K562 (cell line): ENCODE results near the gene PNPLA7. TPM values are rescaled to one million over a fixed set of nuclear protein-coding genes. Genes with fewer than 3 reads are reported as not detected.

Experiments used
- ATAC-seq: fragments of 200-7000 bp; cut with Tn5 transposase; 3 replicates; pipeline ENCODE4 v1.9.1; 2020; ENCODE audit warnings: moderate library complexity
- BruUV-seq: library from RNA; stranded (reverse); fragments of 400-500 nt; replicated peaks from 2 replicates; lab custom pipeline; 2021; lab: Mats Ljungman, UMichigan
- CTCF ChIA-PET: fragments of 300-600 bp; formaldehyde crosslinking; extraction: SDS; loops from one replicate; lab custom pipeline; 2021; ENCODE audit warnings: low intra/inter-chr PET ratio; lab: Yijun Ruan, JAX
- POLR2A ChIA-PET: fragments of 300-600, 350-650 bp; sonication (Branson Sonifier 250); formaldehyde crosslinking; extraction: SDS; loops from one replicate; lab custom pipeline; 2021; ENCODE audit warnings: antibody characterized with exemption, inconsistent platforms; lab: Yijun Ruan, JAX
- DNase-seq, 4 experiments: peaks; one replicate each; pipeline versions ENCODE4 v3.0.0 to v3.0.0-alpha.2; 2011 to 2018; ENCODE audit warnings: low spot score in 3 of 4, mixed read lengths in 3 of 4; ENCODE audit errors: extremely low read depth in 1 of 4
- FAIRE-seq: peaks from 2 replicates; lab custom pipeline; 2011; peaks lifted over from hg19 to GRCh38; lab: Jason Lieb, UNC
- H2AFZ ChIP-seq: 2 replicates; pipeline ENCODE4 v1.6.0; 2011; ENCODE audit warnings: low read depth, low read length, control low read depth, inconsistent platforms
- H3K27ac ChIP-seq: fragments of 200-600 bp; 3 replicates; pipeline ENCODE4 v1.8.0; 2011; ENCODE audit warnings: low read depth, mild to moderate bottlenecking, control low read depth, inconsistent platforms, low read length, moderate library complexity, mixed read lengths; ENCODE audit errors: extremely low read depth
- H3K27me3 ChIP-seq, 2 experiments: fragments of 300-600 bp in 1 of 2; 2 replicates in 1 of 2; 3 replicates in 1 of 2; pipeline versions ENCODE4 v1.6.0 to v1.8.0; 2011; ENCODE audit warnings: inconsistent platforms in 2 of 2, low read length in 2 of 2, mild to moderate bottlenecking in 1 of 2, mixed read lengths in 1 of 2, moderate library complexity in 1 of 2; ENCODE audit not compliant: control insufficient read depth in 2 of 2, insufficient read depth in 2 of 2
- H3K36me3 ChIP-seq: fragments of 300-600 bp; 3 replicates; pipeline ENCODE4 v1.8.0; 2011; ENCODE audit warnings: mild to moderate bottlenecking, low read length, inconsistent platforms; ENCODE audit not compliant: control insufficient read depth, insufficient read depth
- H3K4me1 ChIP-seq, 2 experiments: fragments of 200-600 bp in 1 of 2; replicated peaks in 1 of 2; 2 replicates in 1 of 2; 3 replicates in 1 of 2; pipeline versions ENCODE4 v1.5.1 to v1.8.0; 2011; ENCODE audit warnings: inconsistent platforms in 2 of 2, low read length in 2 of 2, mild to moderate bottlenecking in 1 of 2, mixed read lengths in 1 of 2, moderate library complexity in 1 of 2; ENCODE audit not compliant: control insufficient read depth in 2 of 2, insufficient read depth in 2 of 2
- H3K4me2 ChIP-seq: 2 replicates; pipeline ENCODE4 v1.6.1; 2011; ENCODE audit warnings: low read length, control low read depth, inconsistent platforms, mixed read lengths; ENCODE audit not compliant: insufficient read depth
- H3K4me3 ChIP-seq: fragments of 200-600 bp; sonication (generic), shearing (Covaris generic); 2 replicates; pipeline ENCODE4 v1.5.1; 2016; ENCODE audit warnings: control low read depth, inconsistent platforms
- H3K79me2 ChIP-seq: fragments of 200-600 bp; 3 replicates; pipeline ENCODE4 v1.8.0; 2011; ENCODE audit warnings: low read length, inconsistent platforms; ENCODE audit not compliant: control insufficient read depth, insufficient read depth
- H3K9ac ChIP-seq, 2 experiments: 2 replicates each; pipeline versions ENCODE4 v1.6.0 to v1.6.1; 2011; ENCODE audit warnings: low read depth in 2 of 2, low read length in 2 of 2, control low read depth in 1 of 2, inconsistent platforms in 1 of 2, mild to moderate bottlenecking in 1 of 2, mixed read lengths in 1 of 2; ENCODE audit not compliant: insufficient read depth in 1 of 2
- H3K9me1 ChIP-seq: one replicate; pipeline ENCODE4 v1.6.0; 2011; ENCODE audit warnings: inconsistent platforms, mild to moderate bottlenecking, low read length, moderate library complexity; ENCODE audit not compliant: control insufficient read depth, insufficient read depth
- H3K9me3 ChIP-seq: replicated peaks from 2 replicates; pipeline ENCODE4 v1.5.1; 2011; ENCODE audit warnings: low read depth, low read length, inconsistent platforms; ENCODE audit not compliant: control insufficient read depth, insufficient read depth
- H4K20me1 ChIP-seq: replicated peaks from 2 replicates; pipeline ENCODE4 v1.6.1; 2011; ENCODE audit warnings: low read length, inconsistent platforms, mixed read lengths; ENCODE audit not compliant: control insufficient read depth, insufficient read depth
- ARNT ChIP-seq, 2 experiments: fragments of 450-650 bp; IDR thresholded peaks; 2 replicates each; pipeline ENCODE4 v1.6.1; 2016; ENCODE audit warnings: mild to moderate bottlenecking in 1 of 2
- CTBP1 ChIP-seq: fragments of 450-650 bp; IDR thresholded peaks from 2 replicates; pipeline ENCODE4 v1.6.1; 2016; ENCODE audit warnings: borderline replicate concordance
- DMBX1 ChIP-seq: fragments of 250-450 bp; sonication (Bioruptor Pico); IDR thresholded peaks from 2 replicates; pipeline ENCODE4 v1.8.0; 2022; ENCODE audit warnings: inconsistent platforms, mild to moderate bottlenecking, moderate library complexity, borderline replicate concordance
- MCM7 ChIP-seq, 2 experiments: fragments of 450-650 bp; IDR thresholded peaks; 2 replicates each; pipeline ENCODE4 v1.6.1; 2016 to 2018
- POLR2AphosphoS5 ChIP-seq: IDR thresholded peaks from 2 replicates; pipeline ENCODE4 v1.6.1; 2011; ENCODE audit warnings: mild to moderate bottlenecking, low read depth, low read length, moderate library complexity; ENCODE audit not compliant: control insufficient read depth, insufficient read depth
- POLR3G ChIP-seq: IDR thresholded peaks from 2 replicates; pipeline ENCODE4 v1.6.1; 2011; ENCODE audit not compliant: insufficient read length, insufficient replicate concordance; ENCODE audit errors: extremely low read depth
- SMAD1 ChIP-seq: fragments of 150-350 bp; IDR thresholded peaks from 2 replicates; pipeline ENCODE4 v1.6.1; 2014; ENCODE audit warnings: low read length, low read depth; ENCODE audit not compliant: partially characterized antibody
- SP1 ChIP-seq: sonication (generic); formaldehyde crosslinking; IDR thresholded peaks from 2 replicates; pipeline ENCODE4 v1.8.1; 2022; ENCODE audit warnings: mild to moderate bottlenecking, missing genetic modification reagents
- ZNF282 ChIP-seq: sonication (generic); formaldehyde crosslinking; IDR thresholded peaks from 2 replicates; pipeline ENCODE4 v1.8.1; 2023; ENCODE audit warnings: missing genetic modification reagents
- ZNF431 ChIP-seq: sonication (generic); formaldehyde crosslinking; IDR thresholded peaks from 2 replicates; pipeline ENCODE4 v1.8.0; 2022; ENCODE audit warnings: mild to moderate bottlenecking, missing genetic modification reagents
- ZNF584 ChIP-seq: fragments of 200-800 bp; sonication (Bioruptor generic); IDR thresholded peaks from 2 replicates; pipeline ENCODE4 v1.6.1; 2016; ENCODE audit warnings: low read depth, mild to moderate bottlenecking, missing genetic modification characterization, missing compliant biosample characterization
- ZSCAN32 ChIP-seq: fragments of 450-650 bp; formaldehyde crosslinking; IDR thresholded peaks from 2 replicates; pipeline ENCODE4 v1.4.0; 2020; ENCODE audit warnings: mild to moderate bottlenecking, moderate library complexity
- WGBS: fragments of 100-300 bp; shearing (Covaris generic); methylation state at CpG from one replicate; pipeline ENCODE4 v1.1.6; 2016; ENCODE audit warnings: low coverage, mixed read lengths; ENCODE audit not compliant: insufficient coverage; ENCODE audit errors: missing lambda C conversion rate; 5-methylcytosine and 5-hydroxymethylcytosine counted together
- in situ Hi-C: fragments of 300-500 bp; cut with MboI; formaldehyde crosslinking; loops from 4 replicates; pipeline ENCODE4 v1.15.0; 2018; ENCODE audit warnings: inconsistent platforms, mixed read lengths
- intact Hi-C: fragments of 100-400 bp; cut with micrococcal nuclease; formaldehyde crosslinking; loops from 2 replicates; pipeline ENCODE4 v1.14.2; 2022
- polyA plus RNA-seq, 8 experiments: library from polyadenylated mRNA; depleted of rRNA in 4 of 8; stranded (reverse) in 5 of 8; unstranded in 3 of 8; fragments of >200 nt; fragmentation: Nextera tagmentation in 2 of 8; fragmentation: Illumina TruSeq in 1 of 8; extraction: Ambion mirVana in 2 of 8; extraction: Trizol in 1 of 8; gene quantifications; 2 replicates each; pipeline versions ENCODE4 v1.2.1 to v1.2.3, GENCODE V29; 2011 to 2014; ENCODE audit warnings: inconsistent platforms in 1 of 8, missing spikeins in 1 of 8
- total RNA-seq, 7 experiments: library from RNA; depleted of rRNA in 6 of 7; stranded (reverse); fragments of >200 nt in 6 of 7; fragmentation: Illumina TruSeq in 2 of 7; extraction: Trizol in 2 of 7; gene quantifications; 2 replicates each; pipeline versions ENCODE4 v1.2.1 to v1.2.3, GENCODE V29; 2011 to 2021; ENCODE audit warnings: low replicate concordance in 1 of 7
- TF ChIP-seq, protein P1 (sequence below), 2 experiments: fragments of 450-650 bp in 1 of 2; sonication (generic) in 1 of 2; formaldehyde crosslinking; conservative IDR thresholded peaks; 2 replicates each; pipeline versions ENCODE4 v1.4.0 to v1.8.1; 2020 to 2022; ENCODE audit warnings: mild to moderate bottlenecking in 1 of 2, missing genetic modification reagents in 1 of 2

PNPLA7 gene
- total and polyA plus RNA-seq, 9 of the 15 experiments (the other 6 are each of a cell fraction or from before 2014, with no cell fraction given): 0.01 to 0.85 (median 0.19) TPM; not detected in 1

DNA sequence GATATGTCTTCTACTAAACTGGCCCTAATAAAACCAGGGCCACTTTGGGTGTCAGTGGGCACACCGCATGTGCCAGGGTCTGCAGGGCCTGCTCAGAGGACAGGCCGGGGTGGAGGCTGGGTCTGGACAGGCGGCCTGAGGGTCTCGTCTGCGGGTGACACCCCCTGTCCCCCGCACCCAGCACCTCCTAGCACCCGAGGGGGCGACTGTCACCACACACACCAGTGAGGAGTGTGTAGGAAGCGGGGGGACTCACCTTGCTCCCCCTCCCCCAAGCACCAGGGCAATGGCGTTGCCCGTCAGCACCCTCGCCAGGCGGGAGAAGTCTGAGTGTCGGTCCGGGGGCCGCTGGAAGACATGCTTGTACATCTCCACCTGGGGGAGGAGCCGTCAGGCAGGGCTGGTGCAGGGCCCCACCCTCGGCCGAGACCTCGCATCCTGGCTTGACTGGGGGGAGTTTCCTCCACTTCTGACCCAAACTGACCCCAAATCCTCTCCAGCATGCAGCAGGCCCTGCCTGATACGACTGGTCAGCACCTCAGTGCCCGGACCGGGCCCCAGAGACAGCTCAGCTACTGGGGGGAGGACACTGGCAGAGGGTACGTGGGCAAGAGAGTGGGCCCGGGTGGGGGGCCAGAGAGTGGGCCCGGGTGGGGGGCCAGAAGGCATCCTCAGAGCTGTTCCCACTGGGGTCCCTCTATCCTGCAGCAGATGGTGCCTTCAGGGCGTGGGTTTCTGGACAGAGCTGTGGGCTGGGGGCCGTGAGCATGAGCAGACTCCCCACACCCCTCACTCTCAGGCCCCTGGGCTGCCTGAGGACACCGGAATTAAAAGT, 72.2 kb downstream of the PNPLA7 start:
- no peaks in the 10 kb centered on the region for H3K79me2 ChIP-seq
- H3K27me3 ChIP-seq: no peaks in the 10 kb centered on the region
- 58% methylated on average over 25 of the region's 29 CpGs for WGBS
- H4K20me1 ChIP-seq: no peaks in the 10 kb centered on the region
- H3K4me3 ChIP-seq: no peak overlapping the region
- H3K36me3 ChIP-seq: no peaks in the 10 kb centered on the region
- peaks cover 9% of the 10 kb centered on the region for H3K9me3 ChIP-seq
- no TSS peak for BruUV-seq
- peaks cover 11 to 55% of the 10 kb centered on the region in 2 experiments for H3K4me1 ChIP-seq
- in situ Hi-C loops (no loop called here), intact Hi-C loops (no loop called here)
- peak overlapping the region in 1 of 2 experiments; percentile 58; a peak in 2 of 4 replicates for H3K9ac ChIP-seq
- FAIRE-seq: no peak
- TF ChIP-seq ZSCAN32: no peak
- no peak for TF ChIP-seq ZNF282 (CRISPR knock-in tag)
- TF ChIP-seq ZNF584 (CRISPR knock-in tag): no peak
- no peak for TF ChIP-seq SP1 (CRISPR knock-in tag)
- TF ChIP-seq ZNF431 (CRISPR knock-in tag): no peak
- no peak for TF ChIP-seq SMAD1
- TF ChIP-seq CTBP1: no peak
- no peak for TF ChIP-seq POLR3G
- no peak for TF ChIP-seq MCM7 (IDR thresholded peaks at IDR 0.05)
- TF ChIP-seq DMBX1: no peak
- TF ChIP-seq POLR2AphosphoS5: no peak
- TF ChIP-seq, protein P1, sequence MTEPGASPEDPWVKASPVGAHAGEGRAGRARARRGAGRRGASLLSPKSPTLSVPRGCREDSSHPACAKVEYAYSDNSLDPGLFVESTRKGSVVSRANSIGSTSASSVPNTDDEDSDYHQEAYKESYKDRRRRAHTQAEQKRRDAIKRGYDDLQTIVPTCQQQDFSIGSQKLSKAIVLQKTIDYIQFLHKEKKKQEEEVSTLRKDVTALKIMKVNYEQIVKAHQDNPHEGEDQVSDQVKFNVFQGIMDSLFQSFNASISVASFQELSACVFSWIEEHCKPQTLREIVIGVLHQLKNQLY (CRISPR knock-in tag; conservative IDR thresholded peaks at IDR 0.05): no peak
- no peak for TF ChIP-seq ARNT (IDR thresholded peaks at IDR 0.05)
- CTCF ChIA-PET: no interaction called here
- POLR2A ChIA-PET: interaction anchor here (0.7 to 1.5 kb wide), 2 partner anchors 9 to 14 kb away, joined by 4 to 5 read pairs; no protein-coding TSS in a partner anchor
- H3K27ac ChIP-seq: no peak overlapping the region
- ATAC-seq: no peak
- H3K4me2 ChIP-seq: no peak overlapping the region
- no peak overlapping the region for H2AFZ ChIP-seq
- DNase-seq: no peak
- no peaks in the 10 kb centered on the region for H3K9me1 ChIP-seq
